Vagina (tissue), 2 donors: ENCODE results near the gene BNC2.

Experiments
- CTCF ChIP-seq, 3 experiments: fragments of 450-650 bp in 2 of 3; fragments of 200-600 bp in 1 of 3; sonication (generic) in 1 of 3; IDR thresholded peaks; one replicate each; pipeline ENCODE4 v1.5.1; 2017 to 2019; ENCODE audit warnings: antibody characterized with exemption in 3 of 3, mild to moderate bottlenecking in 2 of 3, moderate library complexity in 2 of 3
- POLR2A ChIP-seq, 2 donors: fragments of 450-650 bp; IDR thresholded peaks; one replicate each; pipeline ENCODE4 v1.6.1; 2017; ENCODE audit warnings: antibody characterized with exemption in 2 of 2, mild to moderate bottlenecking in 2 of 2, moderate library complexity in 2 of 2

GRCh38 chr9:16730162-16730561, 140.3 kb downstream of the BNC2 start:
- no peak for TF ChIP-seq CTCF (IDR thresholded peaks at IDR 0.05)
- TF ChIP-seq POLR2A (IDR thresholded peaks at IDR 0.05), result no peak
